Measurements from ENCODE around the gene ATAD3C.

- TF ChIP-seq, protein P1, sequence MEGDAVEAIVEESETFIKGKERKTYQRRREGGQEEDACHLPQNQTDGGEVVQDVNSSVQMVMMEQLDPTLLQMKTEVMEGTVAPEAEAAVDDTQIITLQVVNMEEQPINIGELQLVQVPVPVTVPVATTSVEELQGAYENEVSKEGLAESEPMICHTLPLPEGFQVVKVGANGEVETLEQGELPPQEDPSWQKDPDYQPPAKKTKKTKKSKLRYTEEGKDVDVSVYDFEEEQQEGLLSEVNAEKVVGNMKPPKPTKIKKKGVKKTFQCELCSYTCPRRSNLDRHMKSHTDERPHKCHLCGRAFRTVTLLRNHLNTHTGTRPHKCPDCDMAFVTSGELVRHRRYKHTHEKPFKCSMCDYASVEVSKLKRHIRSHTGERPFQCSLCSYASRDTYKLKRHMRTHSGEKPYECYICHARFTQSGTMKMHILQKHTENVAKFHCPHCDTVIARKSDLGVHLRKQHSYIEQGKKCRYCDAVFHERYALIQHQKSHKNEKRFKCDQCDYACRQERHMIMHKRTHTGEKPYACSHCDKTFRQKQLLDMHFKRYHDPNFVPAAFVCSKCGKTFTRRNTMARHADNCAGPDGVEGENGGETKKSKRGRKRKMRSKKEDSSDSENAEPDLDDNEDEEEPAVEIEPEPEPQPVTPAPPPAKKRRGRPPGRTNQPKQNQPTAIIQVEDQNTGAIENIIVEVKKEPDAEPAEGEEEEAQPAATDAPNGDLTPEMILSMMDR (IDR thresholded peaks at IDR 0.05), result no peak
- TF ChIP-seq POLR2A (IDR thresholded peaks at IDR 0.05), result no peak
These were observed 48.0 kb upstream of the ATAD3C start for GRCh38 chr1:1401457-1402010.

All from esophagus squamous epithelium (tissue), 4 donors.